ENCODE data around the gene AGBL1.

Gene AGBL1

GRCh38 chr15:86634992-86635638 is 555.4 kb downstream of the AGBL1 start:
- H3K4me1 Mint-ChIP-seq (ENCODE audit: low read depth in 2 of 2): peaks cover 0 to 3% of the 10 kb centered on the region in 2 donors
- peaks cover 0 to 7% of the 10 kb centered on the region in 2 donors for H3K27me3 Mint-ChIP-seq
- H3K27ac Mint-ChIP-seq: no peak overlapping the region
- H3K4me3 Mint-ChIP-seq: no peak overlapping the region
- no peak for ATAC-seq (replicated peaks)
- H3K36me3 Mint-ChIP-seq (ENCODE audit: insufficient read depth): no peaks in the 10 kb centered on the region
- peaks cover 0 to 2% of the 10 kb centered on the region in 2 donors for H3K9me3 Mint-ChIP-seq
- DNase-seq: no peak

GRCh38 chr15:86644339-86644738 is 564.7 kb downstream of the AGBL1 start:
- H3K4me1 Mint-ChIP-seq (ENCODE audit: low read depth in 2 of 2): no peaks in the 10 kb centered on the region
- no peak overlapping the region for H3K27ac Mint-ChIP-seq
- no peaks in the 10 kb centered on the region for H3K27me3 Mint-ChIP-seq
- H3K4me3 Mint-ChIP-seq: no peak overlapping the region
- no peaks in the 10 kb centered on the region for H3K9me3 Mint-ChIP-seq
- DNase-seq: no peak
- ATAC-seq (replicated peaks): no peak
- no peaks in the 10 kb centered on the region for H3K36me3 Mint-ChIP-seq (ENCODE audit: insufficient read depth)

- Mint-ChIP-seq H3K9me3 (no peaks in the 10 kb centered on the region), H3K4me3 (no peak overlapping the region), H3K27me3 (no peaks in the 10 kb centered on the region), H3K36me3 (ENCODE audit: insufficient read depth) (no peaks in the 10 kb centered on the region), H3K4me1 (ENCODE audit: low read depth in 2 of 2) (peaks cover 0 to 7% of the 10 kb centered on the region in 2 donors), H3K27ac (no peak overlapping the region)
- ATAC-seq (replicated peaks) (no peak), DNase-seq (no peak)
These were observed 566.3 kb downstream of the AGBL1 start for GRCh38 chr15:86645925-86646500.

GRCh38 chr15:86647810-86648440 is 568.3 kb downstream of the AGBL1 start:
- Mint-ChIP-seq H3K9me3 (no peaks in the 10 kb centered on the region), H3K4me1 (ENCODE audit: low read depth in 2 of 2) (peaks cover 14 to 23% of the 10 kb centered on the region in 2 donors), H3K4me3 (no peak overlapping the region), H3K27ac (no peak overlapping the region), H3K27me3 (no peaks in the 10 kb centered on the region), H3K36me3 (ENCODE audit: insufficient read depth) (no peaks in the 10 kb centered on the region)
- no peak for ATAC-seq (replicated peaks)
- DNase-seq: no peak

- DNase-seq (no peak), ATAC-seq (replicated peaks) (no peak)
- H3K4me1 Mint-ChIP-seq (ENCODE audit: low read depth in 2 of 2): peaks cover 27 to 36% of the 10 kb centered on the region in 2 donors
- H3K4me3 Mint-ChIP-seq: no peak overlapping the region
- no peaks in the 10 kb centered on the region for H3K36me3 Mint-ChIP-seq (ENCODE audit: insufficient read depth)
- no peak overlapping the region for H3K27ac Mint-ChIP-seq
- H3K9me3 Mint-ChIP-seq: no peaks in the 10 kb centered on the region
- no peaks in the 10 kb centered on the region for H3K27me3 Mint-ChIP-seq
These were observed 569.6 kb downstream of the AGBL1 start for GRCh38 chr15:86649277-86649676.

GRCh38 chr15:86650094-86650493 is 570.4 kb downstream of the AGBL1 start:
- H3K4me1 Mint-ChIP-seq (ENCODE audit: low read depth in 2 of 2): peaks cover 33 to 41% of the 10 kb centered on the region in 2 donors
- H3K27ac Mint-ChIP-seq: peak overlapping the region in 1 of 2 donors; percentile 84
- H3K27me3 Mint-ChIP-seq: no peaks in the 10 kb centered on the region
- DNase-seq (no peak), ATAC-seq (replicated peaks) (no peak)
- H3K9me3 Mint-ChIP-seq: no peaks in the 10 kb centered on the region
- no peaks in the 10 kb centered on the region for H3K36me3 Mint-ChIP-seq (ENCODE audit: insufficient read depth)
- no peak overlapping the region for H3K4me3 Mint-ChIP-seq

- Mint-ChIP-seq H3K36me3 (ENCODE audit: insufficient read depth) (no peaks in the 10 kb centered on the region), H3K4me1 (ENCODE audit: low read depth in 2 of 2) (peaks cover 43 to 50% of the 10 kb centered on the region in 2 donors), H3K4me3 (peak overlapping the region; percentile 67 to 76), H3K9me3 (no peaks in the 10 kb centered on the region), H3K27ac (peak overlapping the region; percentile 84 to 86), H3K27me3 (no peaks in the 10 kb centered on the region)
- DNase-seq (no peak), ATAC-seq (replicated peaks) (peak; percentile 89)
These were observed 573.9 kb downstream of the AGBL1 start for GRCh38 chr15:86653344-86654197.

GRCh38 chr15:86654501-86654900 is 574.8 kb downstream of the AGBL1 start:
- DNase-seq (no peak), ATAC-seq (replicated peaks) (no peak)
- Mint-ChIP-seq H3K4me3 (peak overlapping the region; percentile 67 to 76), H3K4me1 (ENCODE audit: low read depth in 2 of 2) (peaks cover 43 to 50% of the 10 kb centered on the region in 2 donors), H3K27me3 (no peaks in the 10 kb centered on the region), H3K36me3 (ENCODE audit: insufficient read depth) (no peaks in the 10 kb centered on the region), H3K9me3 (no peaks in the 10 kb centered on the region), H3K27ac (peak overlapping the region in 1 of 2 donors; percentile 86)

GRCh38 chr15:86657305-86657704 is 577.6 kb downstream of the AGBL1 start:
- ATAC-seq (replicated peaks): no peak
- no peaks in the 10 kb centered on the region for H3K9me3 Mint-ChIP-seq
- peaks cover 32% of the 10 kb centered on the region in 2 donors for H3K4me1 Mint-ChIP-seq (ENCODE audit: low read depth in 2 of 2)
- H3K27ac Mint-ChIP-seq: no peak overlapping the region
- no peak for DNase-seq
- H3K4me3 Mint-ChIP-seq: no peak overlapping the region
- no peaks in the 10 kb centered on the region for H3K27me3 Mint-ChIP-seq
- H3K36me3 Mint-ChIP-seq (ENCODE audit: insufficient read depth): no peaks in the 10 kb centered on the region

- Mint-ChIP-seq H3K36me3 (ENCODE audit: insufficient read depth) (no peaks in the 10 kb centered on the region), H3K4me1 (ENCODE audit: low read depth in 2 of 2) (peaks cover 9 to 16% of the 10 kb centered on the region in 2 donors), H3K27me3 (no peaks in the 10 kb centered on the region), H3K4me3 (no peak overlapping the region), H3K27ac (no peak overlapping the region), H3K9me3 (no peaks in the 10 kb centered on the region)
- no peak for DNase-seq
- no peak for ATAC-seq (replicated peaks)
These were observed 580.2 kb downstream of the AGBL1 start for GRCh38 chr15:86659724-86660411.

GRCh38 chr15:86661580-86661979 is 581.9 kb downstream of the AGBL1 start:
- Mint-ChIP-seq H3K36me3 (ENCODE audit: insufficient read depth) (no peaks in the 10 kb centered on the region), H3K27ac (no peak overlapping the region), H3K4me1 (ENCODE audit: low read depth in 2 of 2) (peaks cover 6 to 10% of the 10 kb centered on the region in 2 donors), H3K9me3 (no peaks in the 10 kb centered on the region), H3K4me3 (no peak overlapping the region), H3K27me3 (no peaks in the 10 kb centered on the region)
- DNase-seq: no peak
- no peak for ATAC-seq (replicated peaks)

GRCh38 chr15:86663304-86663703 is 583.6 kb downstream of the AGBL1 start:
- no peak overlapping the region for H3K4me3 Mint-ChIP-seq

GRCh38 chr15:86663979-86664378 is 584.3 kb downstream of the AGBL1 start:
- DNase-seq: no peak
- no peaks in the 10 kb centered on the region for H3K9me3 Mint-ChIP-seq
- H3K27ac Mint-ChIP-seq: no peak overlapping the region
- ATAC-seq (replicated peaks): no peak
- no peak overlapping the region for H3K4me3 Mint-ChIP-seq
- H3K4me1 Mint-ChIP-seq (ENCODE audit: low read depth in 2 of 2): peaks cover 0 to 5% of the 10 kb centered on the region in 2 donors
- H3K27me3 Mint-ChIP-seq: no peaks in the 10 kb centered on the region
- H3K36me3 Mint-ChIP-seq (ENCODE audit: insufficient read depth): no peaks in the 10 kb centered on the region

More at GRCh38 chr15:86663304-86663703, 583.6 kb downstream of the AGBL1 start:
- Mint-ChIP-seq H3K4me1 (ENCODE audit: low read depth in 2 of 2) (peaks cover 0 to 5% of the 10 kb centered on the region in 2 donors), H3K27ac (no peak overlapping the region), H3K36me3 (ENCODE audit: insufficient read depth) (no peaks in the 10 kb centered on the region), H3K9me3 (no peaks in the 10 kb centered on the region), H3K27me3 (no peaks in the 10 kb centered on the region)
- peak; percentile 36 for ATAC-seq (replicated peaks)
- DNase-seq: no peak

Measured in effector memory CD8-positive, alpha-beta T cell (primary cell).